IPS-NIHi7 (cell line): Measurements from ENCODE around the gene PRKCE.

Experiments used
- DNase-seq: peaks from one replicate; pipeline ENCODE4 v3.0.0; 2012; ENCODE audit warnings: mixed read lengths; ENCODE audit errors: extremely low spot score

The PRKCE gene

DNA sequence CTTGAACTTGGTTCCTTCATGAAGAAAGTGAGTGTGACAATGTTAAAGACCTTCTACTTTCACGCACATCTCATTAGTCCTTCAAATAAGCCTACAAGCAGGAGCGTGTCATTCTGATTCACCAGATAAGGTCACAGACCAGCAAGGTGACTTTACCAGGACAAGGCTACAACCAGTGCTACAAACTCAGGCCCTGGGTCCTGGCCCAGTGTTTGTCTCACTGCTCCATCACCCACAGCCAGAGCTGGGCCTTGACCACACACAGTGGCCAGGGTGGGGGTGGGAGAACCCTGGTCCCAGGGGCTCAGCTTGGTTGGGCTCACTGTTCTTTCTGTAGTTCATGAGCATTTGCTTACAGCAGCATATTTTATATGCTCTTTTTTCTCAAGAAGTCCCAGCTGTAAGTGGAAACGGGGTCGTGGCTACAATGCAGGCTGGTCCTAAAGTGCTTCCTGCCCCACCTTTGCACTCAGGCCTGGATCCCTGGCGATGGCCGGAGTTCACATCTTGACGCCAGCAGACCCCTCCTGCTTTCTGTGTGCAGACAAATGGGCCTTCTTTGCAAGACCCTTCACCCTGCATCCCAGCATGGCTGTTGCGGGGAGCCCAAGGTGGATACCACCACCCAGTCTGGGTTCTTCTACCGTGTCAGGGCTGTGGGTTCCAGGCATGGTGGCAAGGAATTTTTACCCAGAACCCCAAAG is 492.1 kb downstream of the PRKCE start:
- DNase-seq = no peak

DNA sequence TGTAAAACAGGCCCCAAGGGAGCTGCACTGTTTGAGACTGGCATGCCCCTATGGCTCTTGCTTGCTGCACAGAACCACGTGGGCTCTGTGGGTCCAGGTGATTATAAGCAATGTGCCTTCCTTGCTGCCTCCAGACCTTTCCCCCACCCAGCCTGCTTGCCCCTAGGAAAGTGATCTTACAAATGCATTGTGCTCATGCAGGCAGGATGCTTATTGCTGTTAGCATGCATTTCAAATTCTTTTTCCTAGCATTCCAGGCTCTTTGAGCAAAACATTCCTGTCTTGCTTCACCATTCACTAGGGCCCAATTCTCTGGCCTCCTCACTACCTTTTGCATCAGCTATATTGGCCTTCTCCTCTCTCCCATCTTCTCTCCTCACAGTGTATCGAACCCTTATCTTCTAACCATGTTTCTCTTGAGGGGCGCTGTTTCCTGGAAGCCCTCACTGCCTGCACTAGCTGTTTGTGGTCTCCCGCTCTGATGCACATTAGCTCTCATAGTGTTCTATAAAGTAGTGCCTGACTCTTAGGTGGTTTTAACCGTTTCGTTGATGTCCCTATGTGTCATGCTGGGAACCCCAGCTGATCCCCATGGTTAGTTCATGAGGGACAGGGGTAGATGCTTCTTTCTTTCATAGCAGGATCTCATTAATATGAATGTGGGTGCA is 492.8 kb downstream of the PRKCE start:
- DNase-seq = no peak

DNA sequence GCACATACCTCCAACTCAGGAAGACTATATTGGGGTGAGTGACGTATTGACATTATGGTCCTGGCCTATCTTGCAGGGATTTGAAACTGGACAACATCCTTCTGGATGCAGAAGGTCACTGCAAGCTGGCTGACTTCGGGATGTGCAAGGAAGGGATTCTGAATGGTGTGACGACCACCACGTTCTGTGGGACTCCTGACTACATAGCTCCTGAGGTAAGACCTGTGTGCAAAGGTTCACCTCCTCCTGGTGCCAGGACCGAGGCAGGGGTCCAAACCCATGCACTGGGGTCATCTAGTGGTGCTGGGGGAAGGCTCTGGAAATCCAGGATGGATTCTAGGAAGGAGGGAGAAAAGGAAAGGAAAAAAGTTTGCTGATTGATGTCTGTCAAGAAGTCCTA is 493.5 kb downstream of the PRKCE start:
- no peak for DNase-seq

DNA sequence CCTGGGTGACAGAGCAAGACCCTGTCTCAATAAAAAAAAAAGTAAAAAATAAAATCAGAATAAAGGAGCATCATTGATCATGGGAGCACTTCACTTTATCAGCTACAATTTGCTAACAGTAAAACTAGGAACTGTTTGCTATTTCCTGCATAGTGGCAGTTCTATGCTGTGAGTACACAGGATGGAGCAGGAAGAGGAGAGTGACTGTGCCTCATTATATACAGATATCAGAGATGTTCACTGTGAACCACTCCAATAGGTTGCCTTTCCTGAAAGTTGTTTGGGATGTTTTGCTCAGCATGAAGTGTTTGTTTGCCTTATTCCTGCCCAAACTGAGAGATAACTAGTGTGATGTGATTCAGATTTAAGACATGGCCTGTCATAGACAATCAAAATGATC is 494.4 kb downstream of the PRKCE start:
- DNase-seq = no peak

DNA sequence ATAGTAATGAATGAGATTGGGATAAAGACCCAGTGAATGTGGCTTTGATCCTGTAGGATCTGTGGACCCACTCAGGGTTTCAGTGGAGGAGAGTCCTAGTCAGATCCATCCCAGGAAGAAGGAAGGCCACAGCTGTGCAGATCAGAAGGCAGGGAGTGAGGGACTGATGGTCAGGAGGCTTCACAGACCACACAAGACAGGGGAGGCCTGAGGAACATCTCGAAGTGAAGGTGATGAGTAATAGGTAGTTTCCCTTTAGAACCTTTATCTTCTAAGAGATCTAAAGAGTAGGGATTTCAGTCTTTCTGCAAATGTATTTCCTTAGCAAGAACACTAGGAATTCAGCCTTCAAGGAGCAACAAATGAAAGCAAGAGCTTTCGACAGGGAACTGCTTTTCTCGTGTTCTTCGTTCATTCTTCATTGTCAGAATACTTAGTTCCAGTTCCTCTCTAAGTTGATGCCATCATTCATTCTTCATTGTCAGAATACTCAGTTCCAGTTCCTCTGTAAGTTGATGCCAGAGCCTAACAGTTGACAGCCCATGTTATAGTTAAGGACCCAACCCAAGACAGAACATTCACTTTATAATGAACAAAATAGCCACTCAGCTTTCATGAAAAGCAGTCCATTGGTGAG is 495.5 kb downstream of the PRKCE start:
- no peak for DNase-seq

DNA sequence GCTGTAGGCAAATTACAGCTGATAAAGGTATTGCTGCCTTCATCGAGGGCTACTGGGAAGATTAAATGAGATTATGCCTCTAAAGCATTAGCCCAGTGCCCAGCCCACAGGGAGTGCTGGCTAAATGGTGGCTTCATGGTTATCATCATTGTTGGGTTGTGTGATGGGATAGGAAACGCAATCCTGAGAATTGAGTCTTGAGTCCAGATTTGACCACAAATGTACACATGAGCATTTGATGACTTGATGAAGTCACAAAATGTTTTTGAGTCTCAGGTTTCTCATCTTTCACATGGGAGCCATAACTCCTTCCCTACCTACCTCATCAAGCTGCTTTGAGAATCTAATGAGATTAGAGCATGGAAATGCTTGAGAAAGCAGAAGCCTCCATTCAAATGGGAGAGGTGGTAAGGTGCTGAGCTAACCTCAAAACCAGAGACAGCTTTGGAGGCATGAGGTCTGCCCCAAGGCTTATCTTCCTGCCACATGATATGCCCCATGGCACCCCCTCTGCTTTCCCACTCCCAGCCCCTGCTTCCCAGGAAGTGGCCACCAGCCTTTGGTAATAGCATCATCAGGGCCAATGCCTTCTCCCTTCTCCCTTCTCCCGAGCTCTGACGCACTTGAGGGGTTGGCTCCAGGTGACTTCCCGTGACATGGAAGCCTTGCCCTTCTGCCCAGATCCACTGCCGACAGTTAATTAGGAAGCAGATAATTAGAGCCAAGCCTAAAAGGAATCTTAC is 496.3 kb downstream of the PRKCE start:
- no peak for DNase-seq

DNA sequence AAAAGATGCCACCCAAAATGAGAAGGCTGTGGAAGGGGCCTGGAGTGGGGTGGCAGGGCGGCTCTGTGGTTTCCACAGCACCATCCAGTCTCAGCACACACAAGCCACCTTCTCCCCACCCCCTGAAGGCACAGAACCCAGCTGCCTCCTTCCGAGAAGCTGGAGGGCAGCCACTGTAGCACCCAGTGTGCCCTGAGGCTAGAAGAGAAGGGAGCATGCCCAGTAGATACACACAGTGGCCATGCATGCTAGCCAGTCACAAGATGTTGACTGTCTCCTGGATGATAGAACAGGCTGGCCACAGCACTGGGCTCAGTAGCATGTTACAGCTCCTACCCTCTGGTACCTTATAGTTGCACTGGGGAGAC is 496.9 kb downstream of the PRKCE start:
- DNase-seq = no peak

DNA sequence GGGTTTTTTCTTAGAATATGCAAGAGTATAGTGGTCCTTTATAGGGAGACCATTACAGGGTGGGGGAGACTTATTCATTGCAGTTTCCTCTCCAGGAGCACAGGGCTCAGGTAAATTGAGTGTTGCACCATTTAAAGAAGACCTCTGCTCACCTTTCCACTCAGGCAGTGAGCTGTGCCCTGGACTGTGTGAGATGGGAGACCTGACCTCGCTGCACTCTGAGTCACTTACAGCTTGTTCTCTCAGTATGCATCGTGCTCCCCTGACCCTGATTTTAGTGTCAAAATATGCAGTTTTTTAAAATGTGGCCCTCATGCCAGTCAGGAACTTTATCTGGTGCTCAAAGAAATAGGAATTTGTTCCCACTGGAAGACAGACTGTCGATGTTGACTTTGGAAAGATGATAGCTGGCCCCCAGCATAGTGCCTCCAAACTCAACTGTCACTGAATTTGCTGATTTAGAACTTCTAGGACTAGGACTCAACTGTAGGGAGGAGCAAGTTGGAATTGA is 499.0 kb downstream of the PRKCE start:
- no peak for DNase-seq

DNA sequence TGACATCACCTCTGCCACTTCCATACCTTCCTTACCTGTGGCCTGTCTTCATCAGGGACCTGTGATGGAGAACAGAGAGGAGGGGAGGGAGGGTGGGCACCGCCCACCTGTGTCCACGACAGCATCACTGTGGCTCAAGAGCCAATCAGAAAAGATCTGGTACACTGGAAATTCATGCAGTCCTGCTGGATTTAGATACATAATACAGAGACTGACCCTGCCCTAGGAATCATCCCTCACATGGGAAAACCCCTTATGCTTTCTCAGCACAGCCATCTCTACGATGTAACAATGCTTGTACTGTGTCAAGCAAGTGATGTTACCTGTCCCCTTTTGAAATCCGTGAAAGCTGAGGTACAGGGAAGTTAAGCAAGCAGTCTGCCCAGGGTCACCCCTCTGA is 500.1 kb downstream of the PRKCE start:
- no peak for DNase-seq

DNA sequence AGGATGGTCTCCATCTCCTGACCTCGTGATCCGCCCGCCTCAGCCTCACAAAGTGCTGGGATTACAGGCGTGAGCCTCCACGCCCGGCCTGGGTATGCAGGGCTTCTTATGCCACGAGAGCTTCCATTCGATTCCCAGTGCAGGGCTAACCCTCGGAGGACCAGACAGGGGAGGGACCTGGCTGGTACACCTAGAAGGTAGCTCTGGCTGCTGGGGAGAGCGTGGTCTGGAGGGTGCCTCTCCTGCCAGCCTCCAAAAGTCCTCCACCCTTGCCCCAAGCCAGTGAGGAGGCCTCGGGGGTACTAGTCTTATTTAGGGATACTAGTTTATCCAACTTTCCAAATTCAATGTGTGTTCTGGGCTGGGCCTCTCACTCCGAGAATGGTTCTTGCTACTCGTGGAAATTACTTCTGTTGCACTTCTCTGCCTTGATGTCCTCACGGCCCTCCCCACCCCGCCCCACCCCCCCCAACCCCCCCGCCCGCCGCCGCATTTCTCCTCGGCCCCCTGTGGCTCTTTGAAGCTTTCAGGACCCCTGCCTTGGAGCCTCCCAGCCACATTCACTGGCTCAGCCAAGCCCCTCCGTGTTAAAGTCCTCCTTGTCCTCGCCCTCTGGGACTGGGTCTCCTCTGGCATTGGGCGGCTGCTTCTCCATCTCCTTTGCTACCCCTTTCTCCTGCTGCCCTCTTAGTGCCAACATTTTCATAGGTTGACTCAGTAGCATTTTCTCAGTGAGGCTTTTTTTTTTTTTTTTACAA is 502.7 kb downstream of the PRKCE start:
- DNase-seq = no peak

DNA sequence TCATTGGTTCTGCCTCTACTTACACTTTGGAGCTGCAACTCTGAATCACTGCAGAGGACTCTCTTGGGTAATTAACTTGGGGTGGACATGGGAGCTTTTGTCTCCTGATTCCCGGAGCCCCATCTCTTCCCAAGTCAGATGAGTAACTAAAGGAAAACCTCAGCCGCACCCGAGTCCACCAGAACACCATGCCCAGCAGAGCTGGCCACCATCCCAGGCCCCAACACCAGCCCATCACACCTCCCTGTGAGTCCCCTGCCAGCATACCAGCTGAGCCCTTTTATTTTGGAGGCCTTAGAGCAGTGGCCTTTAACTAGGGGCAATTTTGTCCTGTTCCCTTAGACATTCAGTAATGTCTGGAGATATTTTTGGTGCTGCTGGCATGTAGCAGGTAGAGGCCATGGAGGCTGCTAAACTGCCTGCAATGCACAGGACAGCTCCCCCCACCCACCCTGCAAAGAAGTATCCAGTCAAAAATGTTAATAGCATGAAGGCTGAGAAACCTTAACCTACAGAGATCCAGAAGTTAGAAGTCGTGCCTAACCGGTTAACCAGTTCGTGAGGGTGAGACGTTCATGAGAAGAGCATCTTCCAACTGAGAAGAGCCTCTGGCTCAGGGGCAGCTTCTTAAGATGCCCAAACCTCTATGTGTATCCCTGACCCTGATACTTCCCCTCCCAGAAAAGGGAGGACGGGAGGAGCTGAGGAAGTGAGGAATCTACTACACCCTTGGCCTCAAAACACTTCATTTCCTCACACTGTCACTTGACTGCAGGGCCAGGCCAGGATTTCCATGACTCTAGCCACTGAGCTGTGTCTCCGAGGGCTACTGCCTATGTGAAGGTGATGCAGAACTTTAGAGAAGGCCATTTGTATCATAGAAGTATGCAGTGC is 505.8 kb downstream of the PRKCE start:
- no peak for DNase-seq

DNA sequence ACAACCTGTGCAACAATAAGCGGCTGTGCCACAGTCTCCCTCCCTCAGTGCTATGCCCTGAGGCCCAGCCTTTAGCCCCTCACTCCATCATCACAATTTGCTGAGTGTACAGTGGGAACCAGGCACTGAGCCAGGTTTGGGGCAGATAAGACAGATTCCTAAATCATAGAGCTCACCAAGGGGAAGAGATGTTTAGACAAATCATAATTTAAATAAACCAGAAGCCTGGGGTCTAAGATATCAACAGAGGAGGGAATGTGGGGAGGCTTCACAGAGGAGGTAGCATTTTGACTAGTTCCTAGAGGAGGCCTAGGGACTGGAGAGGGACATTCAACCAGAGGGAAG is 506.5 kb downstream of the PRKCE start:
- no peak for DNase-seq

DNA sequence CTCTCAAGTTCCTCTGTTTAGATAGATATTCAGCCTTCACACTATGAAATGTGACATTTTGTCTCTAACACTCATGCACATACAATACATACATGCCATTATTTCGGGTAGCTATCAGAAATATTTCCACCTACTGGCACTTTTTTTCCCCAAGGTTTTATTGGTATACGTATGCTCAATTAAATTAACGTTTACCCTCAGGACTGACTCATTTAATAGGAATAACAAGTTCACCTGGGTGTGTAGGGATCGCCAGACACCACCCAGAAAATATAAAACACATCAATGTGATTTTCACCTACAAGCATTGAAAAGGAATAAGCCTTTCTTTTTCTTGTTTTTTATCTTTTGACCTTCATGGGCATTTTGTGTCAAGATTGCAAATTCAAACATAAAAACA is 507.2 kb downstream of the PRKCE start:
- DNase-seq = no peak

DNA sequence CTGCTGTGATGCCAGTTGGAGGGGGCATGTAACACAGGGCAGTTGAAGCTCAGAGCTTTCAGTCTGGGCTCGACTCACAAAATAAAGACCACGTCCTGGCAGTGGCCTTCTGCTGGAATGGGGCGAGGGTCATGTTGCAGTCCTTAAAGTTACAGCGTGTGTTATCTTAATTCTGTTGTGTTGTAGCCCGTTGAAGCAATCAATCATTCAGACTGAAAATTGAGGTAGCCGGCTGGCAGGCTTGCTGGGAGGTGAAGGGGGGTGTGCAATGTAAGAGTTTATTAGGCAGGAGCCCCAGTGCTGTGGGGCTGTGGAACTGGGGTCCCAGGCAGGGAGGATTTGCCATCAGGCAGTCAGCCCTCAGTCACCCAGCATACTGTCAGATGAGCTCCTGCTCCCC is 508.9 kb downstream of the PRKCE start:
- no peak for DNase-seq

DNA sequence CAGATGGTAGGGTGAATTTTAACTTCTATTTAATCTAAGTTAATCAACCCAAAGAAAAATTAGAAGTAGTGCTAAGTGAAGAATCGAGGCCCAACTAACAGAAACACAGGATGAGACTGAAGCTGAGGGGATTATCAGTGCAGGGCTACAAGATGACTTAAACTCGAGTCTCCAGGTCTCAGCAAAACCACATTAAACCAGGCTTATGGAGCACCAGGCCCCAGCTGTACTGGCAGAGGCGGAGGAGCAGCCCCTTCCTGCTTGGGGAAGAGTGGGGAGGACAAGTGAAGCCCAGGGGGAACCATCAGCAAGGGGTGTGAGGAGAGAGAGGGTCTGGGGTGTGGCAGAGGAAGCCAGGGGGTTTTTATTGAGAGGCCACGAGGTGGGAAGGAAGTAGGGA is 509.8 kb downstream of the PRKCE start:
- no peak for DNase-seq

DNA sequence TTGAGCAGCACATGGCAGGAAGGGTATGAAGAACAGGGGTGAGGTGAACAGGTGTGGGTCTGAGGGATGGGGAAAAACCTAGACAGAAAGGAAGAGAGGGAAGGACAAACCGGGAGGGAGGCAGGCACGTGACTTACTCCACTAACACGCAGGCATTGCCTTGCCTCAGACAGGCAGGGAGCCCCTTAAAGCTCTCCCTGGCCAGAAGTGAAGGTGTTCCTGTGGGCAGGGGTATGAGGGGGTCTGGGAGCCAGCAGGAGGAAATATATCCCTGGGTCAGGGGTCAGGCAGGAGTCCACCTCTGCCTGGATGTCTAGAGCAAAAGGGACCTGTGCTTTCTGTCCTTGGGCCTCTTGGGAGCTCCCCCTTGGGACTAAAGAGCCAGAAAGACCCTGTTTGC is 510.4 kb downstream of the PRKCE start:
- no peak for DNase-seq

DNA sequence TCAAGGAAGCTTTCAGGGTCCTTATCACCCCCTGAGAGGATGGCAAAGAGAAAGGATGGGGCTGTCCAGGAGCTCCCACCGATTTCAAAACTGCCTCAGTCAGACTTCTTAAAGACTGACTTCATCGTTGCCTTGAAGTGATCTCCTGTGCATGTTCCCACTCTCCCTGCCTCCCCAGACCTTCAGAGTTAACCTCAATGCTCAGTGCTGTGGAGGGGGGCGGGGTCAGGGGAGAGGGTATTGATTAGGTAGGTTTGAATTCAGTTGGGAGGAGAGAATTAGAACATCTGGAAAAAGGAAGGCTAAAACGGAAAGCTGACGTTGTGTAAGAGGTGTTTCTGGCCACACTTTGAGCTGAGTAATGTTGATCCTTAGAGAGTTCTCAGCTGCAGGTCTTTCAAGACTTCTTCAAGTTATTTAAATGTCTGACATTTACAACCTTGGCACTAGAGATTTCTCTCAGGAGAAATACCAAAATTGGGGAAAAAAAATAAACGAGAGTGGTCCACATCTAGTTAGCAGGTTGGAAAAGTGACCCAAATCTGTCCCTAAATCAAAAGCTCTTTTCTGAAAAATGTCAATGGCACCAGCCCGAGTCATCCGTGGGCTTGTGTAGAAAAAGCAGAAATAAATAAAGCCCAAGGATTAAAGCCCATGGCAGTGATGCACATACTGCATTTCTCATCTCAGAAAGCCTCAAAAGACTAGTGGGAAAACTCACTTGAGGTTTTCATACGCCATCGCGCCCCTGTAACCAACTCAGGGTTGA is 511.0 kb downstream of the PRKCE start:
- no peak for DNase-seq

DNA sequence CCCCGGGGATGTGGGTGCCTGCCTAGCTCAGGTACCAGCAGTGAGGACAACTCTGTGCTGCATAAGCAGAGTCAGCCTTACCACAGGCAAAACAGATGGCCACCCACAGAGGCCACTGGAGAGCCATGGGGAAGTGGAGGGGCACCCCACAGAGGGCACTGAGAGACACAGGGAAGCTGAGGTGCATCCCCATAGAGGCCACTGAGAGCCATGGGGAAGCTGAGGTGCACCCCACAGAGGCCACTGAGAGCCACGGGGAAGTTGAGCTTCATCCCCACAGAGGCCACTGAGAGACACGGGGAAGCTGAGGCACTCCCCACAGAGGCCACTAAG is 511.6 kb downstream of the PRKCE start:
- DNase-seq = no peak

DNA sequence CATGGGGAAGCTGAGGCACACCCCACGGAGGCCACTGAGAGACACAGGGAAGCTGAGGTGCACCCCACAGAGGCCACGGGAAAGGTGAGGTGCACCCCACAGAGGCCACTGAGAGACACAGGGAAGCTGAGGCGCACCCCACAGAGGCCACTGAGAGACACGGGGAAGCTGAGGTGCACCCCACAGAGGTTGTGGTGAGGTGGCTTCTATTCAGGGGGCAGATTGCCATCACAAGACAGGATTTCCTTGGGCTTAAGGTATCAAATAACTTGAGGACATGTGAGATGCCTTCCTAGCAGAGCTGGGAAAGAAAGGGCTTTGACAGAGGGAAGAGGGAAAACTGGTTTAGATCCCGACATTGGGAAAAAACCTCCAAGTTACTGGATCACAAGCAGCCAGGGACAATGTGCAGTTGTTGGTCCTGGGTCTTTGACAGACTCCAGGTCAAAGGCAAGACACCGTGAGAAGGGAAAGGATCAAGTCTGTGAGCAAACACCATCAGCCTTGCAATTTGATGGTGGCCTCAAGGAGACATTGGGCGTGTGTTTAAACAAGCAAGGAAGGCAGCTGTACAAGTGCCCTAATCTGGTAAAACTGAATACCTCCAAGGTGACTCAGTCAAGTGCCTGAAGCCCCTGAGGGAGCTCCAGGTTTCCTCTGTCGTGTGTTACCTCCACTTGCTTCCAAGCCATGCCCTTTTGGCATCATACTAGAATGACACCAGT is 512.5 kb downstream of the PRKCE start:
- DNase-seq = no peak
